NK-92 (cell line): Measurements from ENCODE around the gene MMP11.

Source experiments
- DNase-seq: peaks from one replicate; lab custom pipeline; 2025; ENCODE audit not compliant: unreplicated experiment; lab: John Stamatoyannopoulos, UW

MMP11 gene

GRCh38 chr22:23779731-23780130 lies 7.1 kb downstream of the MMP11 start:
- no peak for DNase-seq

- no peak for DNase-seq
These were observed 7.6 kb downstream of the MMP11 start for GRCh38 chr22:23780146-23780748.

GRCh38 chr22:23781065-23781464 lies 8.4 kb downstream of the MMP11 start:
- DNase-seq = no peak

GRCh38 chr22:23781511-23782183 lies 9.0 kb downstream of the MMP11 start:
- no peak for DNase-seq

- no peak for DNase-seq
These were observed 9.6 kb downstream of the MMP11 start for GRCh38 chr22:23782252-23782651.

GRCh38 chr22:23782703-23783102 lies 10.1 kb downstream of the MMP11 start:
- no peak for DNase-seq

GRCh38 chr22:23783265-23784150 lies 10.9 kb downstream of the MMP11 start:
- no peak for DNase-seq

- DNase-seq = no peak
These were observed 11.6 kb downstream of the MMP11 start for GRCh38 chr22:23784215-23784732.

- no peak for DNase-seq
These were observed 13.6 kb downstream of the MMP11 start for GRCh38 chr22:23786261-23786710.

- no peak for DNase-seq
These were observed 14.3 kb downstream of the MMP11 start, which contains the start of gene SMARCB1 for GRCh38 chr22:23786752-23787599. SMARCB1 (plus strand) TSS chr22:23786966; CDS start chr22:23787170, 204 bp downstream.

GRCh38 chr22:23787600-23787896 lies 14.9 kb downstream of the MMP11 start:
- DNase-seq = no peak

GRCh38 chr22:23787910-23788309 lies 15.3 kb downstream of the MMP11 start:
- no peak for DNase-seq

- DNase-seq = no peak
These were observed 16.5 kb downstream of the MMP11 start for GRCh38 chr22:23789121-23789520.

- no peak for DNase-seq
These were observed 17.0 kb downstream of the MMP11 start for GRCh38 chr22:23789638-23790037.

GRCh38 chr22:23790819-23791737 lies 18.4 kb downstream of the MMP11 start:
- DNase-seq = no peak

GRCh38 chr22:23791738-23792645 lies 19.3 kb downstream of the MMP11 start:
- DNase-seq = no peak

- DNase-seq = no peak
These were observed 20.7 kb downstream of the MMP11 start for GRCh38 chr22:23793326-23793725.

GRCh38 chr22:23796461-23796860 lies 23.8 kb downstream of the MMP11 start:
- DNase-seq = no peak
